HG03571 (cell line): ENCODE data around the gene SLC30A10.
"Not testable (repeated sequence)": the region's sequence is repeated elsewhere in the genome, so short reads cannot be mapped to it uniquely, and the experiment has no call there.

Experiments
- ATAC-seq: cut with Tn5 transposase; IDR thresholded peaks from one replicate; pipeline ENCODE4 v1.9.1; 2021; ENCODE audit not compliant: unreplicated experiment

Gene SLC30A10

DNA sequence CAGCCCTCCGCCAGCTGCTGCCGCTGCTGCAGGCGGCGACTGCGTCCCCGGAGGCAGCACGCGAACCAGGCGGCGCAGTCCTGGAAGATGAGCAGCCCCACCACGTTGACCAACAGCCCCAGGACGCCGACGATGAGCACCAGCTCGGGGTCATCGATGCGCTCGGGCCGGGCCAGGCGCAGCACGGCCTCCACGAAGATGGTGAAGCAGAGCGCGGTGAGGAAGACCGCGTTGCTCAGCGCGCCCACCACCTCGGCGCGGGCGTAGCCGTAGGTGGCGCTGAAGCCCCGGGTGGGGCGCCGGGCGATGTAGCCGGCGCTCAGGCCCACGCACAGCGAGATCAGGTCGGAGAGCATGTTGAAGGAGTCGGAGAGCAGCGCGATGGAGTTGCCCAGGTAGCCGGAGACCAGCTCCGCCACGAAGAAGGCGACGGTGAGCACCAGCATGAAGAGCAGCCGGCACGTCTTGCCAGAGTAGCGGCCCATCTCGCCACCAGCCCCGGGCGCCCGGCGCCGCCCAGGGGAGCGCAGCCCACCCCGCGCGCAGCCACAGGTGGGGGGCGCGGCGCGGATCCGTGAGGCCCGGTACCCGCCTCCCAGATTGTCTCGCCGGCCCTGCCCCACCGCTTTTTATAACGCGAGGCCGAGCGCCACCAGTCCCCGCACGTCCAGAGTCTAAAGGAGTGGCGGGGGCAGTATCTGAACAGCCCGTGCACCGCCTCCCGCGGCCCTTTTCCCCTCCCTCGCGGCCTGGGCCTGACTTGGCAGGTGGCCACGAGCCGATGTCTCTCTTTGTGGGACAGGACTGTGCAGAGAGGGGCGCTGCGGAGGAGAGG, at the start of gene SLC30A10:
Gene SLC30A10, minus strand, starts transcription at position 602 of the 835 bp plus-strand sequence. Its CDS starts 117 bp downstream, at position 485.
- no peak for ATAC-seq

DNA sequence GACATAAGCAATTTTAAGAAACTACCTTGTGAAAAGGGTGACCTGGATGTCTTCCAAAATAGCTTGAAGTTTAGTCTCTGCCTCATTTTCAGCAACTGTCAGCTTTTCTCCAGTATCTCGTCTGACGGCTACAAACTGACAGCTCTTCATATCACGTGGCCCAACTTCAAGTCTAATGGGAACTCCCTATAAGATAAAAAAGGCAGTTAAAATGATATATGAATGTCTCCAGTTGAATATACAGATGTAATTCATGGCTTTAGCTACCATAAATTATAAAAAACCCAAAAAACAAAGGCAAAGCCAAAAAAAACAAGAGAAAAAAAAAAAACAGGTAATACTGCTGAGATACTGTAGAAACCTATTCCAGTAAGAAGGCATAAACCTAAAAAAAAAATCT, 44.9 kb upstream of the SLC30A10 start:
- ATAC-seq = no peak

DNA sequence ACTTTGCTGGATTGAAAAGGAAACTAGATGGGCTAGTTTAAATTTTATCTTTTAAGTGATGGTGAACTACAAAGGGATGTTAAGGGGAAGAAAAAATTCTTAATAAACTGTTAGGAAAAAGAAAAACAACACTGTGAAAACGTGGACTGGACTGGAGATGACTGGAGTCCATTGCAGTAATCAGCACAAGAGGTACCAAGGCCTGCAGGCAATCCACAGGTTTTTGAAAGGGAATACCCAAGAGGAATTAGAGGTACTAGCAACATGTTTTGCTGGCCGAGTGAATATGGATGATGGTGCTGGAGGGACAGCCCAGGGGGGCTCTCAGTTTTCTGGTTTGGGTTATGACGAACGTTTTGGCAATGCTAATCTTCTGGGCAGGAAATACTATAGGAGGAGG, 39.0 kb upstream of the SLC30A10 start:
- ATAC-seq = no peak

DNA sequence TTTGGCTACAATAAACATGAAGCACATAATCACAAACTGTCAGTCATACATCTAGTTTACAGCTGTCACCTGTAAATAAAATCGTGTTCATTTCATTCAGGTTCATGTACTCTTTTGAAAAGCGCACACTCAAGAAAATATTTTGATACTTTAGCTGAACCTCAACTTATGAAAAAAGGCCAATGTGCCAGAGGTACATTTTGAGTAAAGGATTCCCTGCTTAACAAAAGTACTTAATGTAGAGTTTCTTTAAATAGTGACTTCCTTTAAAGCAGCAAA, 37.7 kb upstream of the SLC30A10 start:
- no peak for ATAC-seq

DNA sequence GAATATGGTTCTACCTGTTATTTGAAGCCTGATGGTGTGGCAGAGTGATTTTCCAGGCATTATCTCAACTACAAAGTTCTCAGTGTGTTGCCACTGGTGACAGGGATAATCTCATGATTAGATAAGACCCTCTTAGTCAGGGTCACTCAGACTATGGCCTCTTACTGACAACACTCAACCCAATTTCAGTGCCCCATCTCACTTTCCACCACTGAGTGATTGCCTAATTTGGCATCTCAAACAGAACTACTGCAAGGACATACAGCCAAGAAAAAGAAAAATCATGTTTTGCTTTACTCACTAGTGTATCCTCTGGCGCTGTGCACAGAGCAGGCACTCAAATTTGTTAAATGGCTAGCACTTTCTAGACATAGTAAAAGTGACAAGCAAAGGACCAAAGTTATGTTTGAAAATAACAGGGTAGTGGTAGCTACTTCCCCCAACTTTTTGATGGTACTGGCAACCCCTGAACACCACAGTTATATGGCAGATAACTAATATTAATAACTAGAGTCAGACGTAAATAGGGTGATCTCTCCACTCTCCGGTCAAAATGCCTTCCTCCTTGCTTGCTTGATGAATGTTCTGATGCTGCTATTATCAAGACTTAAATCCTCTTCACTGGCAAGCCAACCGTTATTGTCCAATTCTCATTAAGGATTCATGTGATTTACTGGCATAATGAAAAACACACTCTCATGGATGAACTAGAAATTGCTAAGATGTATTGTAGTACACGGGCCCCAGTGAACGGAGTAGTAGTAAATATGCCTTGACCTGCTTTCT, 37.1 kb upstream of the SLC30A10 start:
- no peak for ATAC-seq

DNA sequence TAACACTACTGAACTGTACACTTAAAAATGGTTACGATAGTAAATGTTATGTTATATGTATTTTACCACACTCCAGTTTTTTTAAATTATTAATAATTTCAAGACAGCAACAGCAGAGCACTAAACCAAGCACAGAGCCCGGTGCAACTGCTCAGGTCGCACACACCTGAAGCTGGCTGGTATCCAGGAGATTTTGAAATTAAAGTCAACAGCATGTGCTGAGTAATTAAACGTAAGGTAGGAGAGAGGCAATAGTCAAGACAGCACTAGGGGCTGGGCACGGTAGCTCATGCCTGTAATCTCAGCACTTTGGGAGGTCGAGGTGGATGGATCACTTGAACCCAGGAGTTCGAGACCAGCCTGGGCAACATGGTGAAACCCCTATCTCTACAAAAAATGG, 35.1 kb upstream of the SLC30A10 start:
- ATAC-seq = no peak

DNA sequence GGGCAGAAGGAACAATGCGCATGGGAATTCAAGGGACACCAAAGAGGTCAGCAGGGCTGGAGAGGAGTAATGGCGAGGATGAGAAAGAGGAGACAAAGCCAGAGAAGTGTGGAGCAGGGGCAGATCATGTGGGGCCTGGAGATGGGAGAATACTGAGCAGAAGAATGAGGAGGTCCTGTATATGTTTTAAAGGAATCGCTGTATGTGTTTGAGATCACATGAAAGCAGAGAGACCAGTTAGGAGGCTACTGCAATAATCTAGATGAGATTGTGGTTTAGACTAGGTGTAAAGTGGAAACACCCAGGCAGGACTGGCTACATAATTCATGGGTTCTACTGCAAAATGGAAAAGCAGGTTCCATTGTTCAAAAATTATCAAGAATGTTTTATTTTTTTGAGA, 33.3 kb upstream of the SLC30A10 start:
- no peak for ATAC-seq

DNA sequence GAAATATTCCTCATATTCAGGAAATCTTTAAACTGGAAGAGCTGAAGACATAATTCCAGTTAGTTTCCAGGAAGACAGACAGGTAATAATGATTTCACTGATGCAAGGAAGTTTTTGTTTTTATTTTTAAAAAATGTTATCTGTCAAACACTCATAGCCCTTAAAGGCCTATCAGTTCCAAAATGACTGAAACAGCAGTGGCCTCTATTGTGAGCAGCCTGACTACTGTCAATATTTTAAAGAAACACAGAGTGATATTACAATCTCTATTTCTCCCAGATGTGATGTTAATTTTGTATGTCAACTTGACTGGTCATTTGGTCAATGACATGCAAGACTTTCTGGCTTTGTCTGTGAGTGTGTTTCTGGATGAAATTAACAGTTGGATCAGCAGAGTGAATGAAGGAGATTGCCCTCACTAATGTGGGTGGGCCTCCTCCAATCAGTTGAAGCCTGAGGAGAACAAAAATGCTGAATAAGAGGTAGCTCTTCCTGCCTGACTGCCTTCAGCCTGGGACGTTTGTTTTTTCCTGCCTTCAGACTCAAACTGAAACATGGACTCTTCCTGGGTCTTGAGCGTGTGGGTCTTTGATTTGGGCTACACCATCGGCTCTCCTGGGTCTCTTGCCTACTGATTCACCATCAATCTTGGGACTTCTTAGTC, 31.3 kb upstream of the SLC30A10 start:
- ATAC-seq = no peak

DNA sequence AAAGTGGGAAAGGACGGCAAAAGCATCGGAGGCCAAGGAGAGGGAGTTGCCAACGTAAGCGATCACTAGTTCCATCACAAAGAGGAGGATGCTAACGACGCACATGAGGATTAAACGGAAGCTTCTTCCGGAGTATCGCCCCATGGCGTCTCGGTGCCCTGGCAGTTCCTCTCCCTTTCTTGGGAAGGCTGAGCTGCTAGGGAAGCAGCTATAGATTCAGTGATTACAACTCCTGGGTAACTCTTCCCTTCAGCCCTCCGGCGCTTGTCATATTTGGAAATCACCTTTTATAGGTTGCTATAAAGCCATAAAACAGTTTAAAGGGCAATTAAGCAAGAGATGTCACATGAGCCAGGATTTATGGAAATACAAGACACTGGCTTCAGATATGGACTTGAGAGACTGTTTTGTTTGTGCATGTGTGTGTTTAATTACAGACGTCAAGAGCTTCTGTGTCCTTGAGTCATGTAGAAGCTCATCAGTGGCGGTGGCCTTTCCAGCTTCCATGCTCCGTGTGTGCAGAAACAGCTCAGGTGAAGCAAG, 30.6 kb upstream of the SLC30A10 start:
- no peak for ATAC-seq

DNA sequence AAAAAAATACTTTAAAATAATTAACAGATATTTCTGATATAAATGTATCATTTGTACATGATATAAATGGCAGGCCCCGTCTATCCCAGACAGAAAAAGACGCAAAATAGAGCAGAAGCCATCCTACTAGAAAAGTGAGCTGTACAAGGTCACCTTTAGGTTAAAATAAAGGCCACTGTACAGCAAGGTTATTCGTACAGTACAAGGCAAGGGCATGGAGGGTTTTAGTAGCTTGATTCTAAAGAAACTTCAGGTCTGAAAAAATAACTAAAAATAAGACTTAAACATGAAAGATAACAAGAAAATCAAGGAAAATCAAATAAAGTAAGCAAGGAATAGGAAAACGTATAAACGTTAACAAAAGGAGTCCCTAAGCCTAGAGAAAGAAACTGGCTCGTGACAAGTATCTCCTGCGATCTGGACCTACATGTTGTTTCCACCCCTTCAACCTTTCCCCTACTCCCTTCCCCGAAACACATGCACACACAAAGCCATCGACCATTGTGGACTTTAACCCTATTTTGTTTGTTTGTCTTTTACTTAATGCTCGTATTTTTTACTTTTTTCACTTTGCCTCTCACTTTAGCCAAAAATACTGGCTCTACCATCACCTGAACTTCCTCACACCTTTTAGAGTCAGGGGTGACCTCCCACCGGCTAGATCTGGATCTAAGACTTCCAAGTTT, 26.5 kb upstream of the SLC30A10 start:
- ATAC-seq = no peak

DNA sequence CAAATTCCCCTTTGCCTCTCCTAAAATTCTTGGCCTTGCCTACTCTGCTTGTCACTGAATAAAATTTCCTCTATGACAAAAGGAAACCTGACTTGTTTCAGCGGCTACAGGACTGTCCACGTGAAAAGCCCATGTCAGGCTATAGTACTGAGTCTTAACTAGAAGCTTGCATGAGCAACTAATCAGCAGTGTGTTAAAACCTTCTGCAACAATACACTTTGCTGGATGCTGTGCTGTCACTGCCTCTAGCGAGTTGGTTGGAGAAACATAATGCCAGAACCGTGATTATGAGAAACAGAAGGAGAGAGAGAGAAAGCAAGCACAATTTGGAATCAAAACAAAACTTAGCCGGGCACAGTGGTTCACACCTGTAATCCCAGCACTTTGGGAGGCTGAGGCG, 25.7 kb upstream of the SLC30A10 start:
- no peak for ATAC-seq

DNA sequence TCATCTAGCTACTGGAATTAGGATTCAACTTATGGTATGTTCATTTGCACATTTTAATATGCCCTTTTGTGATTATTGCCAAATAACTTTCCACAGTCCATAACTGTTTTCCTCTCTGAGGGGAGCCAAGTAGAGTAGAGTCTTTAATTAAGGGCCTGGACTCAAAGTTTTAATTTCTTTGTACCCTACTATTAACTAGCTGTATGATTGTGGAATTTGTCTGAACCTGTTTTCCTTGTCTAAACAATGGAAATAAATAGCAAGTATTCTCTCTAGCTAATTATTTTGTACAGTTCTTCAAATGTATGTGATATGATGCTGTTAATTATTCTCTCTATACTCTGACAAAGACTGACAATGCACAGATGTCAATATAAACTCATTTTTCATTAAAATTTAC, 24.0 kb upstream of the SLC30A10 start:
- ATAC-seq = no peak

DNA sequence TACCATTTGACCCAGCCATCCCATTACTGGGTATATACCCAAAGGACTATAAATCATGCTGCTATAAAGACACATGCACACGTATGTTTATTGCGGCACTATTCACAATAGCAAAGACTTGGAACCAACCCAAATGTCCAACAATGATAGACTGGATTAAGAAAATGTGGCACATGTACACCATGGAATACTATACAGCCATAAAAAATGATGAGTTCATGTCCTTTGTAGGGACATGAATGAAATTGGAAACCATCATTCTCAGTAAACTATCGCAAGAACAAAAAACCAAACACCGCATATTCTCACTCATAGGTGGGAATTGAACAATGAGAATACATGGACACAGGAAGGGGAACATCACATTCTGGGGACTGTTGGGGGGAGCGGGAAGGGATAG, 20.9 kb upstream of the SLC30A10 start:
- not testable (repeated sequence) for ATAC-seq

DNA sequence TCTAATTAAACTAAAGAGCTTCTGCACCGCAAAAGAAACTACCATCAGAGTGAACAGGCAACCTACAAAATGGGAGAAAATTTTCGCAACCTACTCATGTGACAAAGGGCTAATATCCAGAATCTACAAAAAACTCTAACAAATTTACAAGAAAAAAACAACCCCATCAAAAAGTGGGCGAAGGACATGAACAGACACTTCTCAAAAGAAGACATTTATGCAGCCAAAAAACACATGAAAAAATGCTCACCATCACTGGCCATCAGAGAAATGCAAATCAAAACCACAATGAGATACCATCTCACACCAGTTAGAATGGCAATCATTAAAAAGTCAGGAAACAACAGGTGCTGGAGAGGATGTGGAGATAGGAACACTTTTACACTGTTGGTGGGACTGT, 20.4 kb upstream of the SLC30A10 start:
- not testable (repeated sequence) for ATAC-seq

DNA sequence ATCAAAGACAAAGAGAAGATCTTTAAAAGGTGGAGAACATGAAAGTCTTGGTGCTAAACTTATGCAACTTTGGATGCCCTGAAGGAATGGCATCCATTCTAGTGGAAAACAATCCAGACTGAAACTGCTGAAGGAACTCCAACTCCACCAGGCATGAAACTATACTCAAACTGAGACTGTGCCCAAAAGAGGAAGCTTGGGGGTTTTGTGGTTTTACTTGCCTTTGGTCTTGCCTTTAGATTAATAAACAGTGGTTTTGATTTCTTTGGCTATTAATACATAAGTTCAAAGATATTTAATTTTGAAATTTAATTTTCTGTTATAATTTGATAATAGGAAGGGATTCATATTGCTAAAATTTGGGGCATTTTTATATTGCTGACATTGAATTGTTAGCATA, 17.4 kb upstream of the SLC30A10 start:
- ATAC-seq = no peak

DNA sequence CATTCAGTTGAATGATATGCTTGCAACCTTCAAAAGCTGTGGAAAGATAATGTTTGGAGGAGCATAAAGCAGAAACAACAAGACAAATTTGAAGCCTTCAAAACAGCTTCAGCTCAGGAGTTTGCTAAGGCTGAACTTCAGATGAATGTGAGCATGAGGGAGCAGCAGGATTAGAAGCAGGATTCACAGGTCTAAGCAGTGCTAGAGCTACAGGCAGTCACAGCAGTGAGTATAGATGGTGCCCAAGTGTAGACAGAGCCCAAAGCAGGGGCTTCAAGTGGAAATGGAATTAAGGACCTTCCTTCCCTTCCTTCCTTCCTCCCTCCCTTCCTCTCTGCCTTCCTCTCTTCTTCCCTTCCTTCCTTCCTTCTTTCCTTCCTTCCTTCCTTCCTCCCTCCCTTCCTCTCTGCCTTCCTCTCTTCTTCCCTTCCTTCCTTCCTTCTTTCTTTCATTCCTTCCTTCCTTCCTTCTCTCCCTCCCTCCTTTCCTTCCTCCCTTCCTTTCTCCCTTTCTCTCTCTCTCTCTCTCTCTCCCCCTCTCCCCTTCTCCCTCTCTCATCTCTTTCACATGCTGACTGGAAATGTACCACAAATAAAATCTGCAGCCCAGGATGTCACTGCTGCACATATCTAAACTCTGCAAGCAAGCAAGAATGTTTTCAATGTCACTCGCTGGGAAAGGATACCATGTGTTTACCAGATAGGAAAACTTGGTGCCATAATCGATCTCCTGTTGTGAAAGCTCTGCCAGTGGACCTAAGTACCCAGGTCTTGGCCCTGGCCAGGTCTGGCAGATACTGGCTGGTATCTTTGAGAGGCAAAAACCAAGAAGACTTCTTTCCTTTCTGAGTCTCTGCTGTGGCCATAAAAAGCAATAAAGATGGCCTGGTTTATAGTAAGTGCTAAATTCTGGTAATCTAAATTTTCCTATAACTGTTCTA, 13.1 kb upstream of the SLC30A10 start:
- no peak for ATAC-seq

DNA sequence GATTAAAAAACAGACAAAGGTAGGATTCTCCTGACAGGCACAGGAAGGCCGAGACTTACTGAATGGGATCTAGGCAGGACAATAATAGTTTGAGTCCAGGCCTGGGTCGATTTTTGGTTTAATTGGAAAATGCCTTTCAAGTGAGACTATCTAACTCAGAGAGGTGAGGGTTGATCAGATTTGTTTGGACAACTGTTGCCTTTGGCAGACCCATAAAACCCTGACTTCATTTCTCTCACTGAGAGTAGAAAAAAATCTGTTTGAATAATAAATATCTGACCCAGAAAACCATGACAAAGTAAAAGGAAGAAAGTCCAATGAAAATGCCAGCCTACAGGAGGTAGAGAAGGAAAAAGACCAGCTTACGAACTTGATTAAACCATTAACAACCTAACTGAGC, 12.3 kb upstream of the SLC30A10 start:
- no peak for ATAC-seq

DNA sequence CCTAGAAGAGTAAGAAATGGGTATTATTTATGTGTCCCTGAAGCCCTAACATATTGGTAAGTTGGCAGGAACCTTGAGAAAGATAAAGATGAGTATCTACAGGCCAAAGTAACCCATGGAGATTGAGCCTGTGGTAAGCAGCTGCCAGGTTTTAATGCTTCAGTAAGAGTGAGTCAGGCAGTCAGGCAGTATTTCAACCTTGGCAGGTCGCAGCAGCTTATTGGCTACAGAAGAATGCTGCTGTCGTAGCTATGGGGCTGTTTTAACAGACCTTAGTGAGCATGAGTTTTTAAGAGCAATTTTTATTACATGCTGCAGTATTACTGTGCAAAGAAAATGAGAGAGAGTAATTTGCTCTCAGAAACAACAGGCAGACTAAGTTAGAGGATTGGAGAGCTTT, 10.3 kb upstream of the SLC30A10 start:
- no peak for ATAC-seq

DNA sequence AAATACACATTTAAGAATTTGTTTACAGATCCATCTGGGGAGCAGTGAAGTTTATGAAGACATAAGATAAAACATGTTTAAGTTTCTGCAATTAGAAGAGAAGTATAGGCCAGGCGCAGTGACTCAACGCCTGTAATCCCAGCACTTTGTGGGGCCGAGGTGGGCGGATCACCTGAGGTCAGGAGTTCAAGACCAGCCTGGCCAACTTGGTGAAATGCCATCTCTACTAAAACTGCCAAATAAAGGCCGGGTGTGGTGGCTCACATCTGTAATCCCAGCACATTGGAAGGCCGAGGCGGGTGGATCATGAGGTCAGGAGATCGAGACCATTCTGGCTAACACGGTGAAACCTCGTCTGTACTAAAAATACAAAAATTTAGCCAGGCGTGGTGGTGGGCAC, 5.4 kb upstream of the SLC30A10 start:
- ATAC-seq = not testable (repeated sequence)

DNA sequence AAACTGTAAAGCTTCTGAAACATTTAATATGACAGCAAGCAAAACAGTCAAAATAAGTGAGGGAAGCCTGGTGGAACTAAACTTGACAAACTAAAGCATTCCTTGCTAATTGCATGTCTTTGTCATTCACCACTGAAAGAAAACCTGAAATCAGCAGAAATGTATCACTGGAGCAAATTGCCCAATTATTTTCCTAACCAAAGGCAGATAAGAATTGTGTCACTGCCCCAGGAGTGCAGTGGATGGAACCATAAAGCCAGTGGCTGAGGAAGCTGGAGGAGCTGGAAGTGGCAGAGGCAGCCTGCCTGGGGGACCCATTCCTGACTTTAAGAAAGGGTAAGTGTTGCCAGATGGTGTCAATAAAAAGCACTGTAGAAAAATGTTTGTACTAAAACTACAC, 2.7 kb upstream of the SLC30A10 start:
- ATAC-seq = no peak
